ENCODE results near the gene PGAM5.
"Not testable (repeated sequence)": the region's sequence is repeated elsewhere in the genome, so short reads cannot be mapped to it uniquely, and the experiment has no call there.

PGAM5 gene

DNA sequence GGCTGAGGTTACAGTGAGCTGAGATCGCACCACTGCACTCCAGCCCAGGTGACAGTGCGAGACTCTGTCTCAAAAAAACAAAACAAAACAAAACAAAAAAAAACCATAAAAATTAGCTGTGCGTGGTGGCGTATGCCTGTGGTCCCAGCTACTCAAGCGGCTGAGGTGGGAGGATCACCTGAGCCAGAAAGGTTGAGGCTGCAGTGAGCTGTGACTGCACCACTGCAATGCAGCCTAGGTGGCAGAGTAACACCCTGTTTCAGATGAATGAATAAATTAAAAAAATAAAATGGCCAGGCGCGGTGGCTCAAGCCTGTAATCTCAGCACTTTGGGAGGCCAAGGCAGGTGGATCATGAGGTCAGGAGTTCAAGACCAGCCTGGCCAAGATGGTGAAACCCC lies 43.0 kb downstream of the PGAM5 start:
- DNase-seq = not testable (repeated sequence)

DNA sequence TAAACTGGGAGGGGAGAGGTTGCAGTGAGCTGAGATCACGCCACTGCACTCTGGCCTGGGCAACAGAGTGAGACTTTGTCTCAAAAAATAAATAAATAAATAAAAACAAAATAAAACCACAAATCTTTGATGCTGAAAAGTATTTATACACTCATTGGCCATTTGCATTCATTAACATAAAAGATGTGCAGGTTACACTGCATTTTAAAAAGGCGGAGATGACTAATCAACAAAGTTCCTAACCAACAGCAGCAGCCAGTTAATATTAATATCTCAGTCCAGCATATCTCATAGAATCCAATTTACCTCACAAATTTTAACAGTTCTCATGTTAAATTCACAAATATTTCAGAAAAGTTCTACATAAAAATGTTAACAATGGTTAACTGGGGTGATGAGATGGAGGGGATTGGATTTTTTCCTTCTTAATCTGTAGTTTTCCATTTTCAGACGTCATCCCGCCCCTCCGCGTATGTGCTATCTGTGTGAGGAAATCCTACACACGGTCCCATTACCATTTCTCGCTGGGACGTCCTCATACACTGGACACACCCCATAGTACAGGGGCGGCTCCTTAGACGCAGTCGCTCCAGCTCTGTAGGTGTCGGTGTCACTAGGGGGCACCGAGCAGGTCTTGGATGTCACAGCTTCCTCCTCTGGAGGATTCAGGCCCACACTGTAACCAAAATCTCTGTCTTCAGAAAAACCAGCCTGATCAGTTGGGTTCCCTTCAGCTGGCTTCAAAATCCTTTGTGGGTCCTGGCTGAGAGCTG lies 43.7 kb downstream of the PGAM5 start:
- DNase-seq = no peak

DNA sequence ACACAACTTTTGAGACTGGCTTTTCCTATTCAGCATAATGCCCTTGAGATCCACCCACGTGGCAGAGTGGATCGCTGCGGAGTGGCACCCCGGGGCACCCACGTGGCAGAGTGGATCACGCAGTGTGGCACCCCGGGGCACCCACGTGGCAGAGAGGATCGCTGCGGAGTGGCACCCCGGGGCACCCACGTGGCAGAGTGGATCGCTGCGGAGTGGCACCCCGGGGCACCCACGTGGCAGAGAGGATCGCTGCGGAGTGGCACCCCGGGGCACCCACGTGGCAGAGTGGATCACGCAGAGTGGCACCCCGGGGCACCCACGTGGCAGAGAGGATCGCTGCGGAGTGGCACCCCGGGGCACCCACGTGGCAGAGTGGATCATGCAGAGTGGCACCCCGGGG lies 48.2 kb downstream of the PGAM5 start:
- DNase-seq = not testable (repeated sequence)

DNA sequence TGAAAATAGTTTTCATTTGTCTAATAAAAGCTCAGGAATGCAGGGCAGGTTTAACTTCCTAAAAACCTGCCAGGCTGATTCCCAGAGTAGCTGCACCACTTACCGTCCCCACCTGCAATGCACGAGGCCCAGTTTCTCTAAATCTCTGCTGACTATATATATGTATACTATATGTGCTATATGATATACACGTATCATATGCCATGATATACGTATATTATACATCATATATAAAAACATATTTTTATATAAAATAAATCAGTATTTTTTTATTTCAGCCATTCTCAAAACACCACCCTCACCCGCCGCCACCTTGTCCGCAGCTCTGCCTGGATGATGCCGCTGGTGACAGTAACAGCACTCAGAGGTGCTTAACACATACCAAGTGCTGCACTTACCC lies 48.7 kb downstream of the PGAM5 start:
- DNase-seq = no peak

DNA sequence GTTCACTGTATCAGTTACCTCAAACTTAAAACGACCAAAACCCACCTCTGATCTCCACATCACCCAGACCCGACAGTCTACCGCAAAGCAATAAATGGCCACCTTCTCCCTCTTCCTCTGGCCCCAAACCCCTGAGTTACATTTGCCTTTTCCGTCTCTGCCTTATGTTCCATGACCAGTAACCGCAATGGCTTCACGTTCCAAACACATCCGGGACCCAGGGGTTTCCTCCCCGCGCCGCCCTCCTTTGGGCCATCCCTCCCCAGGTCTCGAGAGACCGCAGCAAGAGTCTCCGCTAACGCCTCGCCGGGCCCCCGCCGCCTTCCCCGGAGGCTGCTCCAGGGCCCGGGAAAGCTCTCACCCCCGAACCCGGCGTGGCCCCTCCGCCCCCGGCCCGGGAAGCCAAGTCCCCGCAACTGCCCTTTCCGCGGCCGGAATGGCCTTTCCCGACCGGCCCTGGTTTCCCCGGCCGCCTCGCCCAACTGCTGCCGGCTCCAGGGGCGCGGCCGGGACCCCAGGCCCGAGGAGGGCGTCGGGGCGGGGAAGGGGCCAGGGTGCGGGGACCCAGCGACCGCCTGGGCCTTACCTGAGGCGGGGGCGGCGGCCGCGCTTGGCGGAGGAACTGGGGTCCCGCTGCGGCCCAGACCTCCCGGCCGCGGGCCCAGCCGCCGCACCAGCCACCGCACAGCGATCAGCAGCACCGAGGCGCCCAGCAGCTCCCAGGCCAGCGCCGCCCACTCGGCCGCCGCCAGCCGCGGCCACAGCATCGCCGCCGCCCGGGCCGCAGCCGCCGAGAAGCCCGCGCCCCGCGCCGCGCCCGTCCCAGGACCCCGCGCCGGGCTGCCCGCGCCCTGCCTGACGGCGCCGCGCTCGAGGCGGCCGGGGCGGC lies 50.6 kb downstream of the PGAM5 start, which contains the start of gene ANKLE2:
TSS of gene ANKLE2 (minus strand) at position 801 of the 889 bp plus-strand sequence. CDS start at position 767, 34 bp downstream.
- peak; percentile 41 for DNase-seq

DNA sequence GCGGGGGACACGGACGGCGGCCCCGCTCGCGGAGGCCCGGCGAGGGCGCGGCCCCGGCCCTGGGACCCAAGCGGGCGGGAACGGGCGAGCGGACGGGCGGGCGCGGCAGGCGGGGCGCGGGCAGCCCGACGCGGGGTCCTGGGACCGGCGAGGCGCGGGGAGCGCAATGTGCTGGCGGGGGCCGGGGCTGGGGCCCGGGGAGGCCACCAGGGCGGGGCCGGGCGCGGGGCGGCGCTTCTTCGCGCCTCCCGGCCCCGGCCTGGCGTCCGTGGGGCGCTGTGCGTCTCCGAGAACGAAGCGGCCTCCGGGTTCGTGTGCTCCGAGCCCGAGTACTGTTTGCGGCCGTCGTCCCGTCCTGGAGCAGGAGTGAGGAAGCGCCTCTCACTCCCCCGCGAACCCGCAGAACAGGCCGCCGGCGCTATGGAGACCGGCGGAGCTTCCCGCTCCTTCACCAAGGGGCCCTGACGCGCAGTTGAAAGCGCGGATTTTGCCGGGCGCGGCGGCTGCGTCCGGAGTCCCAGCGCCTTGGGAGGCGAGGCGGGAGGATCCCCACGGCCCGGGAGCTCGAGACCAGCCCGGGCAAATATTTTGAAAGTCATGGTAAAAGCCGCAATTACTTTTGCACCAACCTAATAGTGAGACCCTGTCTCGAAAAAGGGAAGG lies 51.4 kb downstream of the PGAM5 start:
- DNase-seq = peak; percentile 70

DNA sequence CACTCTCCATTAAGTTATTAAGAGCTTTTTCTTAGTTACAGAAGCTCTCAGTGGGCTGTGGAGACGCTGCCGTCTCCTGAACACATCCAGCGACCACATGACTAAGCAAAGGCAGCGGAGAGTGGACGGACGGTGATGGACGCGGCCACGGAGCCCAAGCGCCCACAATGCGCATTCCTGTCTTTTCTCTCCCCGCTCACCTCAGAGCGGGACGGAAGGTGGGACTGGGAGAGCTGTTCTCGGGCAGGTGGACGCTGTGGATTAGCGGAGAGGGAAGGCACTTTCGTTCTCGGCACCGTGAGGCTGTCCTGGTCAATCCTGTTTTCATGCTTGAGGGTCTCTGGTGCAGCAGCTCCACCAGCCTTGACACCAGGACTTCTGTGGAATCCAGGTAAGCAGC lies 53.6 kb downstream of the PGAM5 start:
- DNase-seq = no peak

DNA sequence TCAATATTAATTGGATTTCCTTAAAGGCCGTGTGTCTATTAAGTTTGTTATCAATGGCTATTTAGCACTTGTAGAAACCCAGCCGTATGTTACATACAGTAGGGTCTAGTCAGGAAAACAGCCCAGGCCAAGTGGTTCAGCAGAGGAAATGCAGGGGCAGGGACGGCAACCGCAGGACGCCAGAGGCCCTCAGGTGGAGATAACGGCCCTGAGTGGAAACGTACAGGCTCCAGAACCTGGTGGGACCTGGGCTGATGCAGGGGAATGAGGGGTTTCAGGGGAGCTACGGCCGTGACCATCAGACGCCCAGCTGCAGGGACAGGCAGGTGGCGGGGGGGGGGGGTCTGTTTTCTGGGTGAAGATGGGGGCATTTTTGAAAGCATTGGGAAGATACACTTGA lies 54.7 kb downstream of the PGAM5 start:
- DNase-seq = no peak

DNA sequence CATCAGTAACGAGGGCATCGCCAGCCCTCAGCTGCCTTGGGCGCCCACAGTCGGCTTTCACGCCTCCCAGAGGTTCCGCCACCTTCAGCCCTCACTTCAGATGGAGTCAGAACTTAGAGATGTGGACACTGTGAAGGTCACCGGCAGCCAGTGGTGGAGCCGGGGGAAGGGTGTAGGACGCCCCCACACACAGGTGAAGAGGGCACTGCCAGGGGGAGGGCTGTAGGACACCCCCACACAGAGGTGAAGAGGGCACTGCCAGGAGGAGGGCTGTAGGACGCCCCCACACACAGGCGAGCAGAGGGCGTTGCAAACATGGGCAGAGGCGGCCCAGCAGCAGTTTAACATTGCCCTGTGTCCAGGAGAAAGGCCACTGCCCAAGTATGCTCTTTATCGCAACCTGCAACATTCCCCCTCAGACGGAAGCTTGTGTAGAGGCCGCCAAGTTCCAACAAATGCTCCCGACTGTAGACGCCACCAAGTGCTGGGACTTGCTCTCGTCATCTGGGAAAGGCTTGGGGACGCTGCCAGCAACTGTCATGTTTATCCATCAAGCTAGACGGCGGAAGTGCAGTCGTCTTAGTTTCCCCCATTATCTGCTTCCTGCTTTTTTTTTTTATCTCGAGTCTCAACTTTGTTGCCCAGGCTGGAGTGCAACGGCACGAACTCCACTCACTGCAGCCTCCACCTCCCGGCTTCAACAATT lies 55.9 kb downstream of the PGAM5 start:
- no peak for DNase-seq

DNA sequence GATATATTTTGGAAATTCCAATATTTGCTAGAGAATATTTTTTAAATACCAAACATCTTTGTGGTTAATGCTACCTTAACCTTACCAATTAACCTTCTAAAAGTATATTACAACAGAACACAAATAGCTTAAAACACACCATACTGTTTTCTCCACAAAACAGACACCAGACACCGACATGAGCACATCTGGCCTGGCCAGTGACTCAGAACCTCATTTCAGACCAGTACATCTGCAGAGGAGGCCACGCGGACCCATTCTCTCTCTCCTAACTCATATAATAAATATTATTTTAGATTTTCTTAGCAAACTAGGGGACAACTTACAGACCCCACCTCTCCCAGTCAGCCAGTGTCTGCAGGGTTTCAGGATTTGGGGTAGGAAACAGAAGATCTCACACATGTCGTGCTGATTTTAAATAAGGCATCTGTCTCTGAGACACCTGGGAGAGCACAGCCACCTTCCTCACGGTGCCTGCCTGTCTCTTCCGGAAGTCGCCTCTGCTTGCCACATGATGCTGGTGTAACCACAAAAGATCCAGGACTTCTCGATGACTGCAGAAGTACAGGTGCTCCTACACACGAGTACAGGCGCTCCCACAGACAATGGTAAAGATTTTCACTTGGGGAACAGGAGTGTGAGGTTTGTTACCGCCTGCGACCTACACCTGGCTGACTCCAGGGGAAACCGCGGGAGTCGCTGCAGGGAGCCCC lies 60.6 kb downstream of the PGAM5 start:
- no peak for DNase-seq

All from NK-92 treated with Interleukin-12 subunit alpha and Interleukin-12 subunit beta, amount 100 ng/mL, for 24 hours (cell line).